HG03135 (cell line): ENCODE measurements around the gene SARDH.
"Not testable (repeated sequence)": the region's sequence is repeated elsewhere in the genome, so short reads cannot be mapped to it uniquely, and the experiment has no call there.

Source experiments
- ATAC-seq: cut with Tn5 transposase; IDR thresholded peaks from one replicate; pipeline ENCODE4 v1.9.1; 2021; ENCODE audit warnings: mild to moderate bottlenecking, moderate library complexity; ENCODE audit not compliant: unreplicated experiment

SARDH gene

GRCh38 chr9:133759946-133760345 lies 21.8 kb upstream of the SARDH start:
- ATAC-seq: no peak

- no peak for ATAC-seq
Observed at GRCh38 chr9:133759146-133759900, 21.2 kb upstream of the SARDH start.

DNA sequence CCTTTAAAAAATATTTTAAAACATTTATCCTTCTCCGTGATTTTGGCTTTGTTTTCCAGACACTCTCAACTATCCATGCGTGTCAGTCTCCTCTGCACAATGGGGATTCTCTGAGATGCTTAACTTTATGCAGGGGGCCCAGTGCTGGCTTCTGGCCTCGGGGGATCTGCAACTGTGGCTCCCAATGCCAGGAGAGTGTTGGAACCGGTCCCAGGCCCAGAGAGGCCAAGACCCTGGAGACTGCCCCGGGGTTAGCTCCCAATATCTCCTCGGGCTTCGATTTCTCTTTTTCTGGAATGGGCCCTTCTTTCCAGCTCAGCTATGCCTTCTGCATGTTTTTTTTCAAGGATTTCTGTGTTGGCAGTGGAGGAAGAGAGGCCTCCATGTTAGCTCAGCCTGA lies 20.1 kb upstream of the SARDH start:
- no peak for ATAC-seq

- no peak for ATAC-seq
Observed at GRCh38 chr9:133754688-133755227, 16.6 kb upstream of the SARDH start.

DNA sequence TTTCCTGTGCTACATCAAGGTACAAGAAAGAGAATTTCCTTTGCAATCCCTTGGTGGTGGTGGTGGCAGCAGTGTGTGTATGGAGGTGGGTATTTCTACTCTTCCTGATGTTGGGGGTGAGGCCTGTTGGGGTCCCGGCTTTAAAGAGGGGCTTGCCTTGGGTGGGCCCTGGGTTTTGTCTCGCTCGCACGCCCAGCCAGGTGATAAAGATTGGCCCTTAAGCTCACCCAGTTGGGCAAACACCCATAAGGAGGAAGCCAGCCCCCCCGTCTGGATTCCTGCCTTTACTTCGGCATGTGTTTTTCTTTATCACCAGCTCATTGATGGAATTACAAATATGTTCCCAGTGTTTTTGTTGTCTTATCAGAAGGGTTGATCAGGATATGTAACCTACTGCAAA lies 16.0 kb upstream of the SARDH start:
- ATAC-seq: no peak

DNA sequence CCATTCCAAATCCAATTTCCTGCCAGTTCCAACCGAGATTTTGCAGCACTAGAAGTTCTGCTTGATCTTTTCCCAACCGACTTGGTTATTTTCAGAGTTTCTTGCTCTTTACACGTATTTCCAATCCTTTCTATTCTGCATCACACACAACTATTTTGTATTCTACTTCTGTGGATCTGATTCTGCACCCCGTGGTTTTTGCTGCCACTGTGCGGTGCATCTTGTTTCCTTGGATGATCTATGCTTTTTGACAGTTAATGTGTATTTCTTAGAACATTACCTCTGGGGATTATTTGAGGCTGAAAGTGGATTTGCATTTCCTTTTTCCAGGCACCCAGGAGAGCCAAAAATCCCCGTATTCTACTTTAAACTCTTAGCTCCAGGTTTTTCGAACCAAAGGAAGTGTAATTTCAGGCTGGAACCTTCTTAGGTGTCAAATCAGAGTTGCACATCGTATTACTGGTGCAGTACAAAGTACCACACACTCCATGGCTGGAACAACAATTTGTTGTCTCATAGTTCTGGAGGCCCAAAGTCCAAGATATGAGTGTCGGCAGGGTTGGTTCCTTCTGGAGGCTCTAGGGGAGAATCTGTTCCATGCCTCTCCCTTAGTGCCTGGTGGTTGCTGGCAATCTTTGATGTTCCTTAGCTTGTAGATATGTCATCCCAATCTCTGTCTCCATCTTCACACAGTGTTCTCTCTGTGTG lies 14.7 kb upstream of the SARDH start:
- no peak for ATAC-seq

DNA sequence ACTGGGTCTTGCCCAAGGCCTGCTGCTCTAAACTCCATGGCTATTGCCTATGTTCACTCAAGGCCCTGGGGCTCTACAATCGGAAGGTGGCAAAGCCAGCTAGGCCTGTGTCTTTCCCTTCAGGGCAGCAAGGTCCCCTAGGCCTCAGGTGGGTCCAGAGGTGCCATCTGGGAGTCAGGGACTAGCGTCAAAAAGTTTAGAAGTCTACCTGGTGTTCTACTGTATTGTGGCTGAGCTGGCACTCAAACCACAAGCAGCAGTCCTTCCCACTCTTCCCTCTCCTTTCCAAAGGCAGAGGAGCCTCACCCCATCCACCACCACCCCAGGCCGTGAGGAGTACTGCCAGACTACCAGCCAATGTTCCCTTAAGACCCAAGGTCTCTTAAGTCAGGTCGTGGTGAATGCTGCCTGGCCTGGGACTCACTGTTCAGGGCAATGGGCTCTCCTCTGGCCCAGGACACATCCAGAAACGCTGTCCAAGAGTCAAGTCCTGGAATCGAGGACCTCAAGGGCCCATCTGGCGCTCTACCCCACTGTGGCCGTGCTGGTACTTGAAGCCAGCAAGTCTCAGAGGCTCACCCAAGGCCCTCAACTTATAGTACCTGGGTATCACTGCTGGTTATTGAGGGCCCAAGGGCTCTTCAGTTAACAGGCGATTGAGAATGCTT lies 13.0 kb upstream of the SARDH start:
- ATAC-seq: no peak

GRCh38 chr9:133747309-133747708 lies 9.2 kb upstream of the SARDH start:
- no peak for ATAC-seq

GRCh38 chr9:133744528-133744927 lies 6.4 kb upstream of the SARDH start:
- not testable (repeated sequence) for ATAC-seq

DNA sequence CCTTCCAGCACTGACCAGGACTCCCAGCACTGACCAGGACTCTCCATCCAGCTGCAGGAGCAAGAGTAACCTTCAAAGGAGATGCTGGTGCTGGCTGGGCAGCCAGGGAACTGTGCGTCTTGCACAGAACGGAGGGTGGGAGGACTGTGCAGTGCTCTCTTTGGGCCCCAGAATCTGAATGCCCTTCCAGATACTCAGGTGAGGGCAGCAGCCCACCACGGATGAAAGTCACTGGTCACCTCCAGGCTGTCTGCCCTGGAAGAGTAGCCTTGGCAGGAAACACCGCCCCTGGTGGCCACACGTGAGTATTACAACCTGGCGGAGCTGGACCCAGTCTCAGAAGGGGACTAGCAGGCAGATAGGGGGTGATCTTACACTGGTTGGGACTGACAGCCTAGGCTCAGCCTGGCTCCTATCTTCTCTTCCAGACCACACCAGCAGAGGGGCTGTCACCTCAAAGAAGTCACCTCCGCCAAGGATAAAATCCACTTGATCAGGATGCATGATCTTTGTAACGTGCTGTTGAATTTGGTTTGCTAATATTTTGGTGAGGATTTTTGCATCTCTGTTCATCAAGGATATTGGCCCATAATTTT lies 4.8 kb upstream of the SARDH start:
- ATAC-seq: no peak

DNA sequence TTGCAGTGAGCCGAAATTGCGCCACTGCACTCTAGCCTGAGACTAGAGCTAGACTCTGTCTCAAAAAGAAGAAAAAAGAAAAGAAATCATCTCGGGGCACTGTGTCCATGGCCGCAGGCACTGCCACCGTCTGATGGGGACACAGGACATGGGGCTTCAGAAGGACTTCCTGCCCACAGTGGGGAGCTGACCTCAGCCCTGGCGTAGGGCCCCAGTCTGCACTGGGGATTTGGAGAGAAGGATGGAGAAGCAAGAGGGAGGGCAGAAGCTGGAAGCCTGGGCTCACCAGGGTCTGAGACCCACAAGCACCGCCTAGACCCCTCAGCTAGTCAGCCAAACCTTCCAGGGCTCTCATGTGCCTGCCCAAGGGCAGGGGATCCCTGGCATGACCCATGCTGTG lies 4.1 kb upstream of the SARDH start:
- no peak for ATAC-seq

DNA sequence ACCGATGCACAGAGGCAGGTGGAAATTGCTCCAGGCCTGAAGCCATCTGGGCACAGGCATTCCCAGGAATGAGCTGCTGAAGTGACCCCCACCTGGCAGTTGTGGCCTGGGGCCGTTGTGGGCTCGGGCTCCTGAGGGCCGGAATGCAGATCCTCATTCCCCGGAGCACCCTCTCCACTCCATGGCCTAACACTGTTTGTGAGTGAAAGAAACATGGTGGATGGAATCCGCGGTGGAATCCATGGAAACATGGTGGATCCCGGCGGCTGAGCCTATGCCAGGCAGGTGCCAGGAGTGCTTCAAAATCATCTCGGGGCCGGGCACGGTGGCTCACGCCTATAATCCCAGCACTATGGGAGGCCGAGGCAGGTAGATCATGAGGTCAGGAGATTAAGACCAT lies 3.6 kb upstream of the SARDH start:
- ATAC-seq: no peak

GRCh38 chr9:133740911-133741310 lies 2.8 kb upstream of the SARDH start:
- ATAC-seq: no peak

DNA sequence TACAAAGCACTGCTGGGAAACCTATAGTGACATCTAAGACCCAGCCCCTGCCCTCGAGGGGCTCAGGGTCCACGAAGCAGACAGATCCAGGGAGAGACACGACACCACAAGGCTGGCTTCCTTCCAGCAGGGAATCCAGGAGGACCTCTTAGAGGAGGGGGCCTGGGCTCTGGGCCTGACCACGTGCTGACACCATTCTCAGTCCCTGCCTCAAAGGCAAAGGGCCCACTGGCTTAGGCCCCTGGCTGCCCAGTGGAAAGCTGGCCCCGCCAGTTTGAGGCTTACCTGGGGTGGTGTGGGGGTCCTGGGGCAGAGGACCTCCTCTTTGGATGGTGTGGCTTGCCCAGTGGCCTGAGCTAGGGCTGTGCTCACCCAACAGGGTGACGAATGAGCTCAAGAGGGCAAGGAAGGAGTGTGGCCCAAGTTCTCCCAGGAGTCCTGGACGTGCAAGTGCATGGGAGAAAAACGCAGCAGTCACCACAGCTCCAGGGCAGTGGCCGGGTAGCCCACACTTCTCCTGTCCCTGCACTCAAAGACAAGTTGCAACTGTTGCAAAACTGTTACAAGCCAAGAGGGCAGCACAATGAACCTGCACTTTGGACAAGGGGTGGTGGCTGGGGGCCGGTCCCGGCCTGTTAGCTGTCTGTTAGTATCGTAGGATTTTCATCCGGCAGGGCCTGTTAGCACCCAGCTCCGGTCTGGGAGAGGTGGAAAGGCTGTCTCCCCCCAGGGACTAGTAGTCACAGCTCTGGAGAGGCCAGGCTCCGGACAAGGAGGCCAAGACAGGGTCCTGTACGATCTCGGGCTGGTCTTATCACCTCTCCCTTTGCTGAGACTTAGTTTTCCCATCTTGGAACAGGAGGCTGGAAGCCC lies 1.5 kb upstream of the SARDH start:
- no peak for ATAC-seq

DNA sequence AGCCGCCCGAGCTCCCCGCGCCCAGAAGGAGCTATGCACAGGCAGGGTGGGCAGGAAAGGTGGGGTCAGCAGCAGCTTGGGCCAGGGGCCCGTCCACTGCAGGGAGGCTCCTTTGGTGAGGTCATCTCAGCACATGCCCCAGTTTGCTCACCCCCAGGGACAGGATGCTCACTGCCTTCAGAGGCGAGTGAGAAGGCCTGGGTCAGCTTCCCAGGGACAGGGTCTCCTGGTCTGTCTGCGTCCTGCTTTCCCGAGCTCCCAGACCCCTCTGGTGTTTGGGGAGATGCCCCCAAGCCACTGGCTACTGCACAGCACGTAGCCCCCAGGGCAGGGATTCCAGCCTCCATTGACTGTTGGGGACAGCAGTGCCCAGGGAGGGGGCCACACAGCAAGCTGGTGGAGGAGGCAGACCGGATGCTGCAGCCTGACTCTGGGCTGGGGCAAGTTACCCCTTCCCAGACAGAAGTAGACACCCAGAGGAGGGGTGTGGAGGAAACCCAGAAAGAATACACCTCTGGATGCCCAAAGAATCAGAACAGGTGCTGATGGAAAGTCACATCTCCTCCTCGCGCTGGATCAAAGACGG lies 581 bp upstream of the SARDH start:
- ATAC-seq: no peak

DNA sequence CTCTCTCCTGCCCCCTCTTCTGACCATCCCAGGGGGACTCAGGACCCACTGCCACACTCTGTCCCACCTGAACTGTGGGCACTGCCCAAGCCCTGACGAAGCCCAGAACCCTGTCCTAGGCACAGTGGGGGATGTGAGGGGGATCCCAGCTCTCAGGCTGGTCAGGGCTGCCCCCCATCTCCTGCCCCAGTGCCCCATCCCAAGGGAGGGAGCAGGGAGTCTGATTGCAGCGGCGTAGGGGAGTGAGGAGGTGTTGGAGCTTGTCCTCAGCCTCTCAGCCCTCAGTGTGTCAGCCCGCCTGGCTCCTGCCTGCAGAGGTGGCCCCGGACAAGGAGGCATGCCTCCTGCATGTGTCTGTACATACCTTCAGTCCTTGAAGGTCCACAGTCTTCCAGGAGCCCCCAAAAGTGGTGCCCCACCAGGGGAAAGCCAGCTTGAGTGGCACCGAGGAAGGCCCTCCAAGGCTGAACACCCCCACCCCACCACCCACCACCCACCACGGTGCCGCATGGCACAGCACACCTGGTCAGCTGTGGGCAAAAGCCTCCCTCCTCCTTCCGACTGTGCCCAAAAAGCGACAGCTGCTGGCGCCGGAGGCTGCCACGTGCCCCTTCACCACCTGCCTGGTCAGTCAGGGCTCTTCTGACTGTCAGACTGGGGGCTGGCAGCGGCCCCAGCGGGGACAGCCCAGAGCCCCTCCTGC lies 930 bp downstream of the SARDH start:
- ATAC-seq: no peak

DNA sequence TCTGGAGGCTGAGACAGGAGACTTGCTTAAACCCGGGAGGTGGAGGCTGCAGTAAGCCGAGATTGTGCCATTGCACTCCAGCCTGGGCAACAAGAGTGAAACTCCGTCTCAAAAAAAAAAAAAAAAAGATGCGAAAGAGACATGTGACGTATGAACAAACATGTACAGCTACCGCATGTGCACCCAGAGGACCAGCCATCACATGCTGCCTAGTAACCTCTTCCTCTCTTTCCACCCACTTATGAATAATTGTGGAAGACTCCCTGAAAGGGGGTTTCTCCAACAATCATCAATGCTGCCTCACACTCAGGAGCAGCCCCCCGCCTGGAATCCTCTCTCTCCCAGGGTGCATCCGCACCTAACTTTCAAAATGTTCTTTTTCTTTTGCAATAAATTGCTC lies 2.2 kb downstream of the SARDH start:
- ATAC-seq: no peak

GRCh38 chr9:133735415-133735775 lies 2.8 kb downstream of the SARDH start:
- no peak for ATAC-seq

DNA sequence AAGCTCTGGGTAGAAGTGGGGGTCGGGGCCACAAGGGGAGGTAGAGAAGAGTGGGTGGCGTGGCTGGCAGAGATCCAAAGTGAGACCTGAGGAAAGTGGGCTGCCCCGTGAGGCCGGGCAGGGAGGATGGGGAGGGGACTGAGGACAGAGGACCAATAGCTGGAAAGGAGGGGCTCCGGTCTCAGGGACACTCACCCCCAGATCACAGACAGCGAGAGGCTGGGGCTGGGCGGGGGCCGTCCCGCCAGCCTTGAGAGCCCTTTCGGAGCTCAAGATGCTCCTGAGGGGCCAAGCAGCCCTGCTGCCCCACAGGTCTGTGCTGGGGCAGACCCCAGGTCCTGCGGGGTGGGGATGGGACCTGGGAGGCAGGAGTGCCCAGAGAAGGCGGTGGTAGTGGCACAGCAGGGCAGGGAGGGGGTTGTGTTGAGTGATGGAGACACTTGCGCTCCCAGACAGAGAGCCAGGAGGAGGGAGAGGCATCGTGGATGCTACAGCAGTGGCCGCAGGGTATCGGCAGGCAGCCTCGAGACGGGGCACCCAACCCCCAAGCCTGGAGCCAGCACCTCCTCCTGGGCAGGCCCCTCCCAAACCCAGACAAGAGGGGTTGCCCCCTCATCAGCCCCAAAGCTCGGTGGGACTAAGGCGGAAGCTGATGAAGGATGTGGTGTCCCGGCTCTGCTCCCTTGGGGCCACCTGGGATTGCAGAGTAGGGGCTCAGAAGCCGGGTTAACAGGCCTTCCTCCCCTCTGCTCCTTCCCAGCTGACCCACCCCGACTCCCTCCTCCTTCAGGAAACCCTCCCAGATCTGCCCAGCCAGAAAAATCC lies 3.4 kb downstream of the SARDH start:
- ATAC-seq: no peak
